GM19025 (cell line): Measurements from ENCODE around the gene CRPPA.
A peak's percentile ranks its signal among the peaks of the same experiment; 100 is the strongest.

Experiments
- ATAC-seq: cut with Tn5 transposase; IDR thresholded peaks from one replicate; pipeline ENCODE4 v1.9.1; 2021; ENCODE audit warnings: mild to moderate bottlenecking, low read depth, moderate library complexity; ENCODE audit not compliant: unreplicated experiment

The CRPPA gene

DNA sequence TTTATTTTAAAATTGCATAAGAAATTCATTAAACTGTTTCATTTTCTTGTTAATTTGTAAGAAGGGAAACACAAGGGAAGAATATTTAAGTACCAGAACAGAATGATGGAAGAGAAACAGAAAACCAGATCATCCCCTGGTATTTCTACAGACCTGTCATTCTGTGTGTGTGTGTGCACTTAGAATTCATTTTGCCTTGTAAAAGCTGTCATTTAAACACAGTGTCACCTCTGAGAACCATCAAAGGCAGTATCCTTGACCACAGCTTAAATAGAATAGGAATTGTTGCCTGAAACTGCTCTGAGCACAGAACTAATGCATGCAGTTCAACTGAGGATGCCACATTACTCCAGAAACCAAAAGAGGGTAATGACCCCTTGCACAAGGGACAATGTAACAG lies 6.8 kb upstream of the CRPPA start:
- no peak for ATAC-seq

DNA sequence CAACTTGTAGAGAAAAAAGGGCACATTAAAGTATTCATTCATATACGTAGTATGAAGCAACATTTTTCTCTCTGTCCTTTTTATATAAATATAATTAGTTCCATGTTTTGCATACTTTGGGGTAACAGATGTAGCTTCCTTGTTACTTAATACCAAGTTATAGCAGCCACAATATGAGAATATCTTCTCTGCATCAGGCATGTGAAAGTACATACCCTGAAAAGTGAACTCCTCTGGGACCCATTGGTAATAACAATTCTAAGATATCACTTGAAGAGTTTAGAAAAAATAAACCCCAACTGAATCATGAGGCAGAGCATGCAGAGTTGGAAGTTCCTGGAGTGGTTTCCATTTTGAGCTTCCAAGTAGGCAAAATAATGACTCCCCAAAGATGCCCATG lies 2.4 kb upstream of the CRPPA start:
- ATAC-seq, result no peak

DNA sequence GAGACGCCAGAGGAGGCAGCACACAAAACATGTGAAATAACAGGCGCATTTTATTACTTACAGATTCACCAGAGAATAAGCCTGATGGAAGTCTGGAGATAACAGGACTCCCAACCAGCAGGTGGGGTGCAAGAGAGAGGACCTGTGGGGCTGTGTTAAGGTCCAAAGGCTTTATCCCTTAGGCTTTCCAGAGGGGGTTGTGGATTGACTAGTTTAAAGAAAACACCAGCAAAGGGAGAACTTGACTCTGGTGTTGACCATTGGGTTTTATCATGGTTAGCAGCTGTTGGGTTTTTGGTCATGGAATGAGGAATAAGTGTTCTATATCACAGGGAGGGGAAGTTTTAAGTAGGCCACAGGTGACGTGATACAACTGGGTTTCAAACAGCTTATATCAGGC lies 1.6 kb upstream of the CRPPA start:
- no peak for ATAC-seq

DNA sequence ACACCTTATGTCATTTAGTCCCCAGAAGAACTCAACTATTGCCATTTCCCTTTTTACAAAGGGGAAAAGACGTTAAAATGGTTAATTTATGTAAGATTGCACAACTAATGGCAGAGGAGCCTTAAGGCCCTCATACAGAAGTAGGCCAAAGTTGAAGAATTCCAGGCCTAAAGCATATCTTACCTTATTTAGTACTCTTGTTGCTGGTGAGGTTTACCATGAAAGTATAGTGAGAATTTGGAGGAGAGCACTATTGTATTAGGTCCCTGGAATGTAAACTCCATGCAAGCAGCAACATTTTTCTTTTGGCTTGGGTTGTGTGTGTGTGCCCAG lies 731 bp upstream of the CRPPA start:
- ATAC-seq, result no peak

DNA sequence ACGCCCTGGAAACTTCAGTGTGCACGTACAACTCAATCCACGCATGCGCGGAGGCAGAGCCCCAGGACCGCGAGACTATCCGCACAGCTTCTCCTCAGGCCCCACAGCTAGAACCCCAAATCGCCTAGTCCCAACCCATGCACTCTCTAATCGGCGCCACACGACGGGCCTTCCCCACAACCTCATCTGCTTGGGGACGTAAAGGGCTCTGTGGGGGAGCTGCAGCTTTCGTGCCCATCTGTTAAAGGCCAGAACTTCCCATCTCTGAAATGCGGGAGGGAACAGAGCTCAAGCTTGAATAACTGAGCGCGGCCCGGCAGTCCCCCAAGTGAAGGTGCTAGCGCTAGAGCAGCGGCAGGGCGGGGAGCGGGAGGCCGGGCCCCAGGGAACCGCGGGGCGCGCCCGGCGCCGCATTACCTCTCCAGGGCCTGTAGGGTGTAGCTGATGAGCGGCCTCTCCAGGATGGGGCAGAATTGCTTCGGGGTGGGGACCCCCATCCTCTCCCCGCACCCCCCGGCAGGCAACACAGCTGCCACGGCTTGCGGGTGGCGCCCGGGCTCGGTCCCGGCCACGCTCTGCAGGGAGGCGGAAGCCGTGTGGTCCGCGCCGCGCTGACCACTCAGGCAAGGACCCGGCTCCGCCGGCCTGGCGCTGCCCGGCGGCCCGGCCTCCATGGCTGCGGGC lies 547 bp downstream of the CRPPA start:
- peak; percentile 80 for ATAC-seq

DNA sequence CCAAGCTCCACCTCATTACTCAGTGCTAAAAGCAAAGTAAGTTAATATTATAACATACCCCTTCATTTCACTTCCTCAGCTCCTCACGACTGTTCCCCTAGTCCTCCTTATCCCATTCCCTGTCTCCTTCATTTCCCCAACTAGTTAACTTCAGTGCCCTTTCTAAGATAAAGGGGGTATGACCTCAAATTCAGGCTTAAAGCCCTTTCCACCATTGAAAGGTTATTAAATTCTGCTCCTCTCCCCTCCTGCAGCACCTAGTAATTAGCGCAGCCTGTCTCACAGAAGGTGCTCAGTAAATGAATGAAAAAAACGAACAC lies 1.0 kb downstream of the CRPPA start:
- ATAC-seq, result no peak

DNA sequence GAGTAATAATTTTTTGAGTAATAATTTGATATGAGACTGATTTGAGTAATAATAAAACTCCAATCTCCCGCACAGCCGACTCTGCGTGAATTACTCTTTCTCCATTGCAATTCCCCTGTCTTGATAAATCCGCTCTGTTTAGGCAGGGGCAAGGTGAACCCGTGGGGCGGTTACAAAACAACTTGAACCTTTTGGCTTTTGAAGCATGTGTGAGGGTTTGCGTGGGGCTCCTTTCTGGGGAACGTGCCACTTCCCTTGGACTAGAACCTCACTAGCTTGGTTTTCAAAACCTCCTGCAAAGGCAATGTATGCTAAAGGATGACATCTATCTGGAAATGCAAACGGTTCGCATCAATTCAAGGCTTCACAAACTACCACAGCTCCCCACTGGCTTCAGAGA lies 1.5 kb downstream of the CRPPA start:
- ATAC-seq, result no peak

DNA sequence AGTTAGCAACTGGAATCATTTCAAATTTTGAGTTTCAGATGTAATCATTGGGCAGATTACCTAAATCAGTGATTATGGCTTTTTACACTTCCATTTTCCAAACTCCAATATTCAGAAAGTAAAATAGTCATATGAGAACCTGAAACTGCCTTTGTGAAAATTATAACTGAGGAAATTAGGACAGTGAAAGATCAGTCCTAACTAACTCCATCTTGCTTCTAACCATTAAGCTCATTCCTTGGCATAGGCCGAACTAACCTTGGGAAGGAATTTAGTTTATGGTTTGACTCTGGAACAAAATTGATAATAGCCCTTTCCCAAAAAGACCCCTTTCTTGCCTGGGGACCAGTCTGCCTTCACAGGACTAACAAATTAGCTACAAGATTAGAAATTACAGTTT lies 2.2 kb downstream of the CRPPA start:
- no peak for ATAC-seq

DNA sequence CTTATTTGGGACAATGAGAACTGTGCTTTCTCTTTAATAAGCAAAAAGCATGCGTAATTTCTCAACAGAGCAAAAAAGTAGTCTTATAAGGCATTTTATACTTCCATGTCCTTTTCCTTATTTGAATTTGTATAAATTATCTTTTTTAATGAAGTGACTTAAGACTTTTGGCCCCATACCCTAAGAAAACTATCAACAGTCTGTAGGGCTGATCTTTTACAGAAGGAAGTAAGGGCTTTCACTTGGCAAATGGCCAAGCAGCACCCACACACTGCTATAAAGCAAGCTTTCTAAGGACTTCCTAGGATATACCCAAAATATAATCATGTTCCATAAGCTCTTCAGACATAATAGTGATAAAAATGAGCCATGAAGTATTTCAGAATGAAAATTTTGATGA lies 3.4 kb downstream of the CRPPA start:
- no peak for ATAC-seq

DNA sequence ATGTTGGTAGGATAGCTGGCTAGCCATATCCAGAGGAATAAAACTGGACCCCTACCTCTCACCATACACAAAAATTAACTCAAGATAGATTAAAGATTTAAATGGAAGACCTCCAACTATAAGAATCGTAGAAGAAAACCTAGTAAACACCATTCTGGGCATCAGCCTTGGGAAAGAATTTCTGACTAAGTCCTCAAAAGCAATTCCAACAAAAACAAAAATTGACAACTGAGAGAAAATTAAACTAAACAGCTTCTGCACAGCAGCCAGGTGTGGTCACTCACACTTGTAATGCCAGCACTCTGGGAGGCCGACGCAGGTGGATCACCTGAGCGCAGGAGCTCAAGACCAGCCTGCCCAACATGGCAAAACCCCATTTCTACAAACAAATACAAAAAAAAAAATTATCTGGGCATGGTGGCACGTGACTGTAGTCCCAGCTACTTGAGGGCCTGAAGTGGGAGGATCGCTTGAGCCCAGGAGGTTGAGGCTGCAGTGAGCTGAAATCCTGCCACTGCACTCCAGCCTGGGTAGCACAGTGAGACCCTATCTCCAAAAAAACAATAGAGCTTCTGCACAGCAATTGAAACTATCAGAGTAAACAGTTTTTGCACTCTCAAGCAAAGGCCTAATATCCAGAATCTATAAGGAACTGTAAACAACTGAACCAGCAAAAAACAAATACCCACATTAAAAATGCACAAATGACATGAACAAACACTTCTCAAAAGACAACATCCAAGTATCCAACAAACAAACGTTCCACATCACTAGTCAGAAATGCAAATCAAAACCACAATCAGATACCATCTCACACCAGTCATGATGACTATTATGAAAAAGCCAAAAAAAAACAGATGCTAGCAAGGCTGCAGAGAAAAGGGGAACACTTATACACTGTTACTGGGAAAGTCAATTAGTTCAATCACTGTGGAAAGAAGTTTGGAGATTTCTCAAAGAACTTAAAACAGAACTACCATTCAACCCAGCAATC lies 4.8 kb downstream of the CRPPA start:
- no peak for ATAC-seq

DNA sequence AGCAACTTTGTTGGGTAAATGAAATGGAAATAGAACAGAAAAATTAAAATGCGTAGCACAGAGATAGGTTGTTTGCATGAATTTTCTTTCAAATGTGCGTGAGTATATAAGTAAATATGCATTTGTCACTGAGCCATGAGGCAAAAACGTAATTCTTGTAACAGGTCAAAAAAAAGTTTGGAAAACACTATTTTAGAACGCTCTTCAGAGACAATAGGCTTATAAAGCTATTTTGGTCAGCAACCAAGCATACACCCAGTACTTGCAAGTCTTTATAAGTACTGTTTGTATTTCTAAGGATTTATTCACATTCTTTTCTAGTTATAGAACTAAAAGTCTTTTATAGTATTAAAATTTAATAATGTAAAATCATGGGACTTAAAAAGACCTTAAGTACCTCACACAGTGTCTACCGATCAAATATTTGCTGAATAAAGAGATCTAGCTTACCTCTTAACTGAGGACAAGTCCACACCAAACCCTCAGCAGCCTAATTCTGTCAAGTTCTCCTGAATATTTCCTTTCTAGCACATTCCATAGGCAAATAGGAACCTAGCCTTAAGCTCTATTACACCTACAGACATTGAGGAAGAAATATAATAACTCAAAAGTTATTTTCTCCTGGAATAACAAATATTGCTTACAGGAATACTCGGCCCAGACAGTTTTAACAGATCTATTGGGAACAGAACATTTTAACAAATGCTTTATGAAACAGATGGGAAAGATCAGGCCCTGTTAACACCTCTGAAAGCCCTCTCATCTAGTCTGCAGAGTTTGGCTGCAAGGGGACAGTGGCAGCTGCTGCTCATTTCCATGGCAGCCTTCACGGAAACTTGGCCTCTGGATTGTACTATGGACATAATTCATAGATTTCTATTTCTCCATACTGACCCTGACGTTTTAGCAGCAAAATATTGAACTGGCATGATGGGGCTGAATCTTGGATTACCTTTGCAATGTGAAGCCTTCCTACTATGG lies 8.8 kb downstream of the CRPPA start:
- no peak for ATAC-seq

DNA sequence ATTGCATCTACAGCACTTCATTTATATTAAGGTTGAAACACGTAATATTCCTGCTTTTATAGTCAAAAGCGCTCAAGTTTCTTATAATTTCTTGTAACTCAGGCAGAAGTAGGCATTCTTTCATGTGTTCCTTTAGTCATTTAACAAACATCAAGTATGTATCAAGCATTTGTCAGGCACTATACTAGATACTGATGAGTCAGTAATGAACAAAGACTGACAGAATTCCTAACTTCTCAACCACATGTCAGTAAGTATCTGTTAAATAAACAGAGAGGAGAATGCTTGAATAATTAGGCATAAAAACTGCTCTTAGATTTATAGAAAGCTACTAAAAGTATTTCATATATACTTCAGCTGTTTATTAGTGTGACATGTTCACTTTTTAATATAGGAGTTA lies 9.9 kb downstream of the CRPPA start:
- no peak for ATAC-seq

DNA sequence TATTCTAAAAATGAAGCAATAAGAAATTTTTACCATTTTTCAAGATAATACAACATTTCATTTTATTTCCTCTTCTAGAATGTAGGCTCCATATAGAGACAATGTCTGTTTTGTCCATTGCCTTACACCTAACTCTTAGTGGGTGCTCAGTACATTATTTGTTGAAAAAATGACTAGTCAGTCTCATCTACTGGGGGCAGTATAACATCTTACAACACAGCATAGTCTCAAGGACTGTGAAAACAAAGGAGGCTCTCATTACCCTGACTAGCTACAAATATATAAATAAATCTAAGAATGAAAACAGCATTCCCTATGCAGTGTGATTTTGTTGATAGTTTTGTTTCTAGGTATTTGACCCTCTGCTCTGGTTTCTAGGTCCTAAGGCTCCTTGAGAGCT lies 11.6 kb downstream of the CRPPA start:
- ATAC-seq, result no peak

DNA sequence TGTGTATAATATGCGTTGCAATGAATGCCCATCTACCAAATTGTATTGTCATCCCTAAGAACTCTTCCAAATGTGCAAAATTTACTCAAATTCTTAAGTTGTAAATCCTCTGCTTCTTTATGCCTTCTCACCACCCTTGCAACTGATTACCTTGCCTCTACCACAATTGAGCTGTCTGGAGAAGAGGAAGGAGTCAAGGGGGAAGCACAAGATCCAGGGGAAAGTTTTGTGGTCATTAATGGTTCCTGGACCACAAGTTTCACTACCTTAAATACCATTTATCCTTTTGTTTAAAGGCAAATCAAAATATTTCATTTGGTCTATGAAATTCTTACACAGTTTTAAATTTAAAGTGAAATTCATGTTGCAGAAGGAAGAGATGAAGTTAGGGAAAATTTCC lies 16.7 kb downstream of the CRPPA start:
- ATAC-seq, result no peak

DNA sequence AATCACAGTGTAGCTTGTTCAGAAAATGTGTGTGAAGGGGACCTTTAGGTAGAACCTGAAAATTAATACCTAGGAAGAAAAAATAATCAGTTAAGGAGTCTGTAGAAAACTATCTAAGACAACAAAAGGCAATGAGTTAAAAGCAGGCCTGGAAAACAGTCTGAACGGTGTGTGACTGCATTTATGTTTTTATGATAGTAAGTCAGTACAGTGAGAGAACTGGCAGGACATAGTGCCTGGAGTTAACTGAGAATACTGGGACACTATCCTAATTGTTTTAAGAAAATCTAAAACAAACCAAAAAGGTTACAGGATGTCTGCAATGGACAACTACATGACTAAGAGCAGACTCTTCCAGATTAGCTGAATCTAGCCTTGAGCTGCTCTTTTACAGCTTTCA lies 17.9 kb downstream of the CRPPA start:
- no peak for ATAC-seq

DNA sequence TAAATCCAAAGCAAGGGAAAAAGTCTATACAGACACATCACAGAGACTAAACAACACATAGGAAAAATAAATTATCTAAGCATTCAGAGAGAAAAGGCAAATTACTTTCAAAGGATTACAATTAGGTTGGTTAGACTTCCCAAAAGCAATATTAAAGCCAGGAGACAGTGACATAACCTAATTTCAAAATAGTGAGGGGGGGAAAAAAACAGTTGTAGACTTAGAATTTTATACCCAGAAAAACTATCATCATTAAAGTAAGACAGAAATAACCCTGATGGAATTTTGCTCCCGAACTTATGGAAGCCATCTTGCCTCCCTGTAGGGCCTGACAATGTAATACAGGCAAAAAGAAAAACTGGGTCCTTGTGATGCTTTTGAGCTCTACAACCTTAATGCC lies 18.4 kb downstream of the CRPPA start:
- ATAC-seq, result no peak

DNA sequence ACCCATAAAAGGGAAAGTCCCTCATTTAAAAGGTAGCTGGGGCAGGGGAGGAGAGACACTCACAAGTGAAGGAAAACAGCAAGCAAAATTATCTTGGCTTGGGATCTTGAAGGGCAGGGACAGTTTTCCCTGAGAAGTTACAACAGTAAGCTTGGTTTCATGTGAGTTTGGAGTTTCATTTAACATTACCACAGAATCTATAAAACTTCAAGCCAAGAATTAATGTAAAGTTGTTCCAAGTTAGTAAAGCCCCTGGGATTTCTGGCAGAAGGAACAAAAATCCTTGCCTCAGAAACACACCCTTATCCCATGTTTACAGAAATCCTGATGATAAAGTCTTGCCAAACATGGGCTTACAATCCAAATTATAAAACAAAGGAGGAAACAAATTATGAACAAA lies 19.2 kb downstream of the CRPPA start:
- ATAC-seq, result no peak

DNA sequence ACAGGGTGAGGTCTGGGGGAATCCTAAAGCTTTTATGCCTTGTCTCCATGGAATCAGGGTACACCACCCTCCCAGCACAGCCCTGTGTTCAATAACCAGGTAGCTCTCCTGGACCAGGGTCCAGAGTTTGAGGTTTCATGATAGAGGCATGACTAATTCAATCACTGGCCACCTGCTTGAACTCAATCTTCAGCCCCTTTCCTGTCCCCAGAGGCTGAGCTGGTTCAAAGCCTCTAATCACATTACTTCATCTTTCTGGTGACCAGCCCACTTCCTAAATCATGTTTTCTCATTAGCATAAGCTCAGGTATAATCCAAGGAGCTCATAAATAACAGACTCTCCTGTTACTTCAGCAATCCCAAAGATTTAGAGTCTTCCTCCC lies 20.5 kb downstream of the CRPPA start:
- no peak for ATAC-seq

DNA sequence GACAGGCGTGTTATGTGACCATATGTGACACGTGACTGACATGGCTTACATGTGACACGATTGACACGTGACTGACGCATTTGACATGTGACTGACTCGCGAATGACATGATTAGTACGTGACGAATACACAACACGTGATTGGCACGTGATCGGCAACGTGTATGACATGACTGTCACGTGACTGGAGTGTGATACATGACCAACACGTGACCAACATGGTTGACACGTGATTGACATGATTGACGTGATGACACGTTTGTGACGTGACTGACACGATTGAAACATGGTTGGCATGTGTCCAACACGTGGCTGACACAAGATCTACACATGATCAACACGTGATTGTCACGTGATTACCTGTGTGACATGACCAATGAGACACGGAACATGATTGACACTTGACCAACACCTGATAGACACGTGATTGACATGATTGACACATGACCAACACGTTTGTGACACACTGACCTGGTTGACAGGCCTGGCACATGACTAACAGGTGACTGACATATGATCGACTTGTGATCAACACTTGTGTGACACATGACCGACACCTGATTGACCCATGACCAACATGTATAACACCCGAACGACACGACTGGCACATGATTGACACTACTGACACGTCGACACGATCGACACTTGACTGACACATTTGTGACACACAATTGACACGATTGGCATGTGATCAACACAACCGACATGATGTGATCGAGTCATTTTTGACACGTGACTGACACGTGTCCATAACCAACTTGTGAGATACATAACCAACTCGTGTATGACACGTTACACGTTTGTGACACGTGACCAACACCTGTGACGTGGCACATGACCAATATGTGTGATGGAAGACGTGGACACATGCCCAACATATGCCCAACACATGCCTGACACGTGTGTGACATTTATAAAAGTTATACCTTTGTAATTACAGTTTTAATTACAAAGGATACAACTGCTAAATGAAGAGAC lies 21.1 kb downstream of the CRPPA start:
- ATAC-seq, result no peak

DNA sequence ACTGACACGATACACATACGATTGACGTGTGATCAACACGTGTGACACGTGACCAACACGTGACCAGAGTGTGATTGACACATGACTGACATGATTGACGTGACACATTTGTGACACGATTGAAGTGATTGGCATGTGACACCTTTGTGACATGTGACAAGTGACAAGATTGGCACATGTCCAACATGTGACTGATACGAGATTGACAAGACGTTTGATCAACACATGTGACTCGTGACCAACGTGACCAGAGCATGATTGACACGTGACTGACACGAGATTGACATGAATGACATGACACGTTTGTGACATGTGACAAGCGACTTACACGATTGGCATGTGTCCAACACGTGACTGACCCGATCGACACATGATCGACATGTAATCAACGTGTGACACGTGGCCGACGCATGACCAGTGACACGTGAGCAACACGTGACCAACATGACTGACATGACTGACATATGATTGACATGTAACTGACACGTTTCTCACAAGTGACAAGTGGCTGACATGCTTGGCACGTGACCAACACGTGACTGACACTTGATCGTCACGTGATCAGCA lies 22.0 kb downstream of the CRPPA start:
- no peak for ATAC-seq
